H1 (cell line): Measurements from ENCODE around the gene DPM3. TPM values are rescaled to one million over a fixed set of nuclear protein-coding genes. Genes with fewer than 3 reads are reported as not detected.
"Not testable (repeated sequence)": the region's sequence is repeated elsewhere in the genome, so short reads cannot be mapped to it uniquely, and the experiment has no call there.

Experiments used
- CTCF ChIA-PET: fragments of 300-600 bp; sonication (Branson Sonifier 250); formaldehyde crosslinking; loops from one replicate; lab custom pipeline; 2021; ENCODE audit not compliant: partially characterized antibody; lab: Charles Lee
- POLR2A ChIA-PET: fragments of 300-600 bp; sonication (Branson Sonifier 250); formaldehyde crosslinking; loops from one replicate; lab custom pipeline; 2021; ENCODE audit warnings: inconsistent platforms; ENCODE audit not compliant: partially characterized antibody; lab: Charles Lee
- DNase-seq, 2 experiments: peaks; one replicate each; pipeline versions ENCODE4 v3.0.0 to v3.0.0-alpha.2; 2010 to 2022; ENCODE audit warnings: low spot score in 2 of 2, low read depth in 1 of 2, mixed read lengths in 1 of 2
- FAIRE-seq: peaks from 2 replicates; lab custom pipeline; 2011; peaks lifted over from hg19 to GRCh38; lab: Jason Lieb, UNC
- H2AFZ ChIP-seq: 2 replicates; pipeline ENCODE4 v1.8.1; 2012; ENCODE audit warnings: low read length, inconsistent platforms
- H2AK5ac ChIP-seq: 2 replicates; pipeline ENCODE4 v1.6.1; 2013; ENCODE audit warnings: low read depth, low read length
- H2BK120ac ChIP-seq: replicated peaks from 2 replicates; pipeline ENCODE3; 2013; ENCODE audit warnings: low read depth, low read length, inconsistent platforms
- H2BK12ac ChIP-seq: 2 replicates; pipeline ENCODE4 v1.6.1; 2013; ENCODE audit warnings: low read depth, low read length
- H2BK15ac ChIP-seq: 2 replicates; pipeline ENCODE4 v1.6.1; 2013; ENCODE audit warnings: low read length
- H2BK20ac ChIP-seq: 2 replicates; pipeline ENCODE4 v1.6.1; 2013; ENCODE audit warnings: low read length
- H2BK5ac ChIP-seq: 2 replicates; pipeline ENCODE4 v1.6.1; 2013; ENCODE audit warnings: low read depth, low read length
- H3K14ac ChIP-seq: 2 replicates; pipeline ENCODE4 v1.6.1; 2013; ENCODE audit warnings: inconsistent platforms; ENCODE audit not compliant: insufficient read length
- H3K18ac ChIP-seq: 2 replicates; pipeline ENCODE4 v1.6.1; 2013; ENCODE audit warnings: low read length; ENCODE audit errors: extremely low read depth
- H3K23ac ChIP-seq: 2 replicates; pipeline ENCODE4 v1.6.1; 2013; ENCODE audit warnings: inconsistent platforms; ENCODE audit not compliant: insufficient read length
- H3K23me2 ChIP-seq: 2 replicates; pipeline ENCODE4 v1.6.1; 2013; ENCODE audit warnings: low read depth, low read length
- H3K27ac ChIP-seq: 2 replicates; pipeline ENCODE4 v1.6.1; 2011; ENCODE audit warnings: low read depth, low read length, inconsistent platforms
- H3K27me3 ChIP-seq, 4 experiments: replicated peaks in 1 of 4; 1 replicate in 1 of 4; 2 replicates in 3 of 4; pipeline versions ENCODE4 v1.6.1 to v1.8.1; 2011 to 2013; ENCODE audit warnings: low read length in 3 of 4, mild to moderate bottlenecking in 3 of 4, inconsistent platforms in 2 of 4, mixed read lengths in 2 of 4, moderate library complexity in 1 of 4; ENCODE audit not compliant: control insufficient read depth in 3 of 4, insufficient read depth in 3 of 4; ENCODE audit errors: extremely low read depth in 1 of 4
- H3K36me3 ChIP-seq, 4 experiments: 2 replicates each; pipeline versions ENCODE4 v1.6.1 to v1.8.1; 2011 to 2013; ENCODE audit warnings: mild to moderate bottlenecking in 4 of 4, low read length in 3 of 4, moderate library complexity in 2 of 4, control low read depth in 1 of 4, inconsistent platforms in 1 of 4; ENCODE audit not compliant: insufficient read depth in 4 of 4, control insufficient read depth in 2 of 4
- H3K4ac ChIP-seq: replicated peaks from 2 replicates; pipeline ENCODE3; 2013; ENCODE audit warnings: low read length, low read depth, mixed read lengths, inconsistent platforms; ENCODE audit not compliant: insufficient read length
- H3K4me1 ChIP-seq, 4 experiments: replicated peaks in 1 of 4; 1 replicate in 1 of 4; 2 replicates in 3 of 4; pipeline versions ENCODE4 v1.6.1 to v1.8.1; 2011 to 2013; ENCODE audit warnings: low read length in 3 of 4, inconsistent platforms in 2 of 4, mixed read lengths in 1 of 4; ENCODE audit not compliant: insufficient read depth in 4 of 4, control insufficient read depth in 3 of 4
- H3K4me2 ChIP-seq, 2 experiments: 2 replicates each; pipeline versions ENCODE4 v1.6.1 to v1.8.1; 2011 to 2013; ENCODE audit warnings: low read depth in 2 of 2, low read length in 2 of 2, control low read depth in 1 of 2, inconsistent platforms in 1 of 2, mild to moderate bottlenecking in 1 of 2; ENCODE audit not compliant: insufficient read depth in 1 of 2
- H3K4me3 ChIP-seq, 4 experiments: fragments of 200-600, 300-600 bp in 1 of 4; sonication (generic), shearing (Covaris generic), sonication (Bioruptor Twin) in 1 of 4; 2 replicates each; pipeline versions ENCODE4 v1.5.1 to v1.8.1; 2011 to 2016; ENCODE audit warnings: low read length in 4 of 4, low read depth in 3 of 4, control low read depth in 2 of 4, inconsistent platforms in 2 of 4, mild to moderate bottlenecking in 2 of 4, mixed read lengths in 1 of 4, moderate library complexity in 1 of 4; ENCODE audit not compliant: insufficient read depth in 2 of 4; ENCODE audit errors: extremely low read depth in 1 of 4
- H3K56ac ChIP-seq: replicated peaks from 2 replicates; pipeline ENCODE3; 2013; ENCODE audit warnings: low read depth, mild to moderate bottlenecking, mixed read lengths, low read length, inconsistent platforms; ENCODE audit not compliant: insufficient read length
- H3K79me1 ChIP-seq: 2 replicates; pipeline ENCODE4 v1.6.1; 2013; ENCODE audit warnings: low read depth, low read length, control low read depth
- H3K79me2 ChIP-seq, 2 experiments: 2 replicates each; pipeline versions ENCODE4 v1.6.1 to v1.8.1; 2012 to 2013; ENCODE audit warnings: low read length in 2 of 2, mild to moderate bottlenecking in 2 of 2, inconsistent platforms in 1 of 2; ENCODE audit not compliant: insufficient read depth in 2 of 2, control insufficient read depth in 1 of 2
- H3K9ac ChIP-seq, 4 experiments: replicated peaks in 1 of 4; 1 replicate in 1 of 4; 2 replicates in 3 of 4; pipeline versions ENCODE4 v1.6.1 to v1.8.1; 2011 to 2013; ENCODE audit warnings: low read depth in 3 of 4, low read length in 3 of 4, control low read depth in 2 of 4, mild to moderate bottlenecking in 2 of 4, moderate library complexity in 2 of 4, inconsistent platforms in 1 of 4; ENCODE audit errors: extremely low read depth in 1 of 4
- H3K9me3 ChIP-seq, 2 experiments: 2 replicates each; pipeline versions ENCODE4 v1.6.1 to v1.8.1; 2012 to 2013; ENCODE audit warnings: mild to moderate bottlenecking in 2 of 2, moderate library complexity in 2 of 2, control low read depth in 1 of 2, inconsistent platforms in 1 of 2, low read depth in 1 of 2, low read length in 1 of 2, mixed read lengths in 1 of 2; ENCODE audit not compliant: insufficient read depth in 2 of 2
- H4K20me1 ChIP-seq, 2 experiments: replicated peaks in 1 of 2; 2 replicates each; pipeline versions ENCODE3 to v1.8.1; 2011 to 2013; ENCODE audit warnings: inconsistent platforms in 2 of 2, low read length in 2 of 2, mild to moderate bottlenecking in 1 of 2; ENCODE audit not compliant: insufficient read depth in 2 of 2, control insufficient read depth in 1 of 2
- H4K5ac ChIP-seq: 2 replicates; pipeline ENCODE4 v1.6.1; 2013; ENCODE audit warnings: low read length, low read depth, mixed read lengths, inconsistent platforms; ENCODE audit not compliant: insufficient read length
- H4K8ac ChIP-seq: 2 replicates; pipeline ENCODE4 v1.8.0; 2013; ENCODE audit warnings: mild to moderate bottlenecking, moderate library complexity, low read length, inconsistent platforms; ENCODE audit not compliant: insufficient read depth; ENCODE audit errors: extremely low read depth
- H4K91ac ChIP-seq: replicated peaks from 2 replicates; pipeline ENCODE3; 2013; ENCODE audit warnings: low read length, mixed read lengths, inconsistent platforms; ENCODE audit not compliant: insufficient read length
- WGBS, 2 experiments: shearing (Covaris generic) in 1 of 2; methylation state at CpG; one replicate each; pipeline versions ENCODE4 v1.1.6 to v1.1.7; 2013 to 2015; ENCODE audit warnings: low lambda C conversion rate in 2 of 2, mixed read lengths in 2 of 2, inconsistent platforms in 1 of 2, low coverage in 1 of 2, missing lambda C conversion rate in 1 of 2; ENCODE audit not compliant: insufficient replicate concordance in 2 of 2, insufficient coverage in 1 of 2, insufficient read length in 1 of 2; ENCODE audit errors: extremely low coverage in 1 of 2, missing lambda C conversion rate in 1 of 2; 5-methylcytosine and 5-hydroxymethylcytosine counted together
- polyA plus RNA-seq, 7 experiments: library from polyadenylated mRNA; depleted of rRNA in 3 of 7; stranded (reverse) in 5 of 7; unstranded in 2 of 7; fragments of >200 nt in 5 of 7; fragments of 200-250 nt in 2 of 7; gene quantifications; 1 replicate in 5 of 7; 2 replicates in 1 of 7; 4 replicates in 1 of 7; pipeline versions ENCODE4 v1.2.1 to v1.2.3, GENCODE V29; 2011 to 2013; ENCODE audit warnings: missing spikeins in 2 of 7, mixed read lengths in 2 of 7
- total RNA-seq: library from RNA; stranded (reverse); fragmentation: NEBNext Ultra II Directional; extraction: Animal tissue kit (Norgen Biotek cat#: 25700); gene quantifications from 2 replicates; pipeline ENCODE4 v1.2.1, GENCODE V29; 2021
- TF ChIP-seq, protein P1 (sequence below): IDR thresholded peaks from 2 replicates; pipeline ENCODE4 v1.6.1; 2012; ENCODE audit warnings: low read length, inconsistent platforms

DPM3 gene
- total and polyA plus RNA-seq, 2 of the 8 experiments (the other 6 are each of a cell fraction or from before 2014, with no cell fraction given): 44.8 to 227 TPM

DNA sequence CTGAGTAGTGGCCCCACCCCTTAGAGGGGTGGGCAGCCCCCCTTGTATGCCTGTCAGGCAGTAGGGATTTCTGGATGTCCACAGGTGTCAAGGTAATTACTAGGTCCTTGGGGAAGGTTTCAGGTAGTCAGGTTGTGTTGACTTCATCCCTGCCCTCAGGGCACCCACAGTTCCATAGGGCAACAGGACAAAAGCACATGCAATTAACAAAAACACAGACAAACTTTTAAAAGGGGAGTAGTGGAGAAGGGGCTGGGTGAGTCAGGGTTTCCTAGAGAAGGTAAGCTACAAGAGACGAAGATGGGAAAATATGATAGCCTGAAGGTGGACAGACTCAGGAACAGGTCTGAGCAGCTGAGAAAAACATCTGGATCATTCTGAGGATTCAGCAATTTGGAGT lies 18.7 kb upstream of the DPM3 start (continued):
- TF ChIP-seq, protein P1, sequence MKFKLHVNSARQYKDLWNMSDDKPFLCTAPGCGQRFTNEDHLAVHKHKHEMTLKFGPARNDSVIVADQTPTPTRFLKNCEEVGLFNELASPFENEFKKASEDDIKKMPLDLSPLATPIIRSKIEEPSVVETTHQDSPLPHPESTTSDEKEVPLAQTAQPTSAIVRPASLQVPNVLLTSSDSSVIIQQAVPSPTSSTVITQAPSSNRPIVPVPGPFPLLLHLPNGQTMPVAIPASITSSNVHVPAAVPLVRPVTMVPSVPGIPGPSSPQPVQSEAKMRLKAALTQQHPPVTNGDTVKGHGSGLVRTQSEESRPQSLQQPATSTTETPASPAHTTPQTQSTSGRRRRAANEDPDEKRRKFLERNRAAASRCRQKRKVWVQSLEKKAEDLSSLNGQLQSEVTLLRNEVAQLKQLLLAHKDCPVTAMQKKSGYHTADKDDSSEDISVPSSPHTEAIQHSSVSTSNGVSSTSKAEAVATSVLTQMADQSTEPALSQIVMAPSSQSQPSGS: no peak

DNA sequence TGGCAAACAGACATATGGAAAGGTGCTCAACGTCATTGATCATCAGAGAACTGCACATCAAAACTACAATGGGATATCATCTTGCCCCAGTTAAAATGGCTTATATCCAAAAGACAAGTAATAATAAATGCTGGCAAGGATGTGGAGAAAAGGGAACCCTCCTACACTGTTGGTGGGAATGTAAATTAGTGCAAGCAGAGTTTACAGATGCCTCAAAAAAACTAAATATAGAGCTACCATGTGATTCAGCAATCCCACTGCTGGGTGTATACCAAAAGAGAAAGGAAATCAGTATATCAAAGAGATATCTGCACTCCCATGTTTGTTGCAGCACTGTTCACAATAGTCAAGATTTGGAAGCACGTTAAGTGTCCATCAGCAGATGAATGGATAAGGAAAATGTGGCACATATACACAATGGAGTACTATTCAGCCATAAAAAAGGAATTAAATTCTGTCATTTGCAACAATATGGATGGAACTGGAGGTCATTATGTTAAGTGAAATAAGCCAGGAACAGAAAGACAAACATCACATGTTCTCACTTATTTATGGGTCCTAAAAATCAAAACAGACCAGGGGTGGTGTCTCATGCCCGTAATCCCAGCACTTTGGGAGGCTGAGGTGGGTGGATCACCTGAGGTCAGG lies 15.8 kb upstream of the DPM3 start:
- 83% methylated on average over 3 of the region's 3 CpGs; no CpG with 5 or more reads in 1 of the 2 experiments for WGBS, 2 experiments
- CTCF ChIA-PET: interaction anchor here (1.1 to 2.9 kb wide), 5 partner anchors 11 to 65 kb away, joined by 3 to 13 read pairs (median 4); no protein-coding TSS in a partner anchor
- H3K23me2 ChIP-seq, H3K4me1 ChIP-seq, H3K79me2 ChIP-seq, H2BK12ac ChIP-seq, FAIRE-seq, H3K56ac ChIP-seq, H3K27ac ChIP-seq, H4K5ac ChIP-seq, H3K4me2 ChIP-seq, H3K27me3 ChIP-seq, H2AK5ac ChIP-seq, H3K36me3 ChIP-seq, H3K23ac ChIP-seq, H2BK20ac ChIP-seq, H4K8ac ChIP-seq, H3K18ac ChIP-seq, H3K79me1 ChIP-seq, H4K20me1 ChIP-seq, H3K9me3 ChIP-seq, H3K4ac ChIP-seq, DNase-seq, H2BK15ac ChIP-seq, H4K91ac ChIP-seq, H3K4me3 ChIP-seq, H3K9ac ChIP-seq, H2BK120ac ChIP-seq, POLR2A ChIA-PET, H2AFZ ChIP-seq, H3K14ac ChIP-seq, H2BK5ac ChIP-seq: not testable (repeated sequence)
